HG03432 (cell line): ENCODE results near the gene GGACT.

ENCODE experiments used
- ATAC-seq: cut with Tn5 transposase; IDR thresholded peaks from one replicate; pipeline ENCODE4 v1.9.1; 2021; ENCODE audit warnings: mild to moderate bottlenecking, moderate library complexity; ENCODE audit not compliant: unreplicated experiment

GGACT gene

DNA sequence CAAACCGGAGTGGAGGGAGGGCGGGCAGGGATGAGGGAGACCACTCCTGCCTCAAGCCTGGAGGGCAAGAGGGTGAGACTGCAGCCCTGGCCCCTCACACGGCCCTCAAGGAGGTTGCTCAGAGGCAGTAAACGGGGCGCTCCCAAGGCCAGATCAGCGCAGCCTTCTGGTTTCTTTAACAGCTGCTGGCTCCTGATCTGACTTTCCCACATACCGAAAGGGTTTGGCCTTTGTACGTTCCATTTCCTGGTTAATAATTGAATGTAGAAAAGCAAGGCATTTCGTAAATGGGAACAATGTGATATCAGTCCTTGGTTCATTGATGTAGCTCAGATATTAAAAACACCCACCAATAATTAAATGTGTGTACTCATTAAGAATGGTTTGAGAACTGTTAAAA, 71.5 kb downstream of the GGACT start:
- no peak for ATAC-seq

DNA sequence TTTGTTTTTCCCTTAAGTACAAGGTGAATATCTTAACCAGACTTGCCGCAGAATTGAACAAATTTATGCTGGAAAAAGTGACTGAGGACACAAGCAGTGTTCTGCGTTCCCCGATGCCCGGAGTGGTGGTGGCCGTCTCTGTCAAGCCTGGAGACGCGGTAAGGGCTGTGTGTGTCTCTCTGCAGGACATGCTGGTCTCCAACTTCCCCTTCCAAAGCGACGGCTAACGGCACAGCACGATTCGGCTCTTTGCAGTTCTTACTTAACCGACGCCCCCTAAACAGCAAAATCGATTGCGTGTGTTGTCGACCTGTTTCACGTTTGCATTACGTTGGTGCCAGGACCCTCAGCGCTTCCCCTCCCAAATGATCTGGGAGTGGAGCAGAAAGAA, 73.2 kb downstream of the GGACT start:
- ATAC-seq: no peak

- peak; percentile 96 for ATAC-seq
Measured at GRCh38 chr13:100514788-100515409, 73.7 kb downstream of the GGACT start.

- no peak for ATAC-seq
Measured at GRCh38 chr13:100513987-100514670, 74.5 kb downstream of the GGACT start.

GRCh38 chr13:100513171-100513570, 75.4 kb downstream of the GGACT start:
- no peak for ATAC-seq

GRCh38 chr13:100512422-100512821, 76.2 kb downstream of the GGACT start:
- ATAC-seq: no peak

DNA sequence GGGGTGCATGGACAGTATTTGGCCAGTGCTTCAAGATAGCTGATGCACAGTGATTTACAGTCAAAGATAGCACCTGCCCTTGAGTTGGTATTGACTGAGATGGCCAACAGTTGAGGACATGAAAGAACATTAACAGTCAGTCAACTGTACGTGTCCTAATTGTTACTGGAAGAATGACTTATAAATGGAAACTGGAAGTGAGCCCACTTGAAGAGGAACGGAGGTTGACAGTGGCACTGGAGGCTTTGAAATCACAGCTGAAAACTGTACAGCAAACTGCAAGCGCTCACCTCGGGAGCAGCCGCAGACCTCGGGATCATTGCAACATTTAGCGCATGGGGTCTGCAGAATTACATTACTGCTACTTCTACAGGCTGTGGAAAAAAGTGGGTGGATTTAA, 77.1 kb downstream of the GGACT start:
- ATAC-seq: no peak

DNA sequence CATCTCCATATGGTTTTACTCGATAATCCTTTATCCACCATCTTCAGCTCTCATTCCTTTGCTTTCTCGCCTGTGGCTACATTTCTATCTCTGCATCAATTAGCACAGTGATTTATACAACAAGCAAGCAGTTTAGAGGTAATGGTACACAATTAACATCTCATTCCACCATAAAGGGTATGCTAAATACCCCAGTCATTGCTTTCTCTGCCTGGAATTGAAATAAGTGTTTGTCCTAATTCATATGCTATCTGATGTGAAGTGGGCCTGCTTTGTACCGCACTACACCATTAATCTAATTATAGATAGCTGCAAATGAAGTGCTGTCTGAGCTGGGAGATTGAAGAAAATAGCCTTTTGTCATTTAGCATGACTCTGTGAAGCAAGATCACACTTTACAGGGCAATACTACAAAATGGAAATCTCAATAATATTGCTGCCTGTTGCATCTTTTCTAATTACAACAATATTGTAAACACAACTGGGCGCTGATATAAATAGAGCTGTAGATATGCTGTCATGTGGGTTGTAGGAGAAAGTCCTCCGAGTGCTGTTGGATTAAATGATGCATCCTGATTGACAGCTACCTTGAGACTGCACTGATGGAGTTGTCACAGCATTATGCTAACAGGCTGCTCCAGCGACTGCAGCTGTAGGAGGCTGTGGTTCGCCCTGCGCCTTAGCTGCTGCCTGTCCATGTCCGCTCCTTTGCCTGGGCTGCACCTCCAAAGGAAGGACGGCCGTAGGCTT, 78.2 kb downstream of the GGACT start:
- ATAC-seq: no peak

DNA sequence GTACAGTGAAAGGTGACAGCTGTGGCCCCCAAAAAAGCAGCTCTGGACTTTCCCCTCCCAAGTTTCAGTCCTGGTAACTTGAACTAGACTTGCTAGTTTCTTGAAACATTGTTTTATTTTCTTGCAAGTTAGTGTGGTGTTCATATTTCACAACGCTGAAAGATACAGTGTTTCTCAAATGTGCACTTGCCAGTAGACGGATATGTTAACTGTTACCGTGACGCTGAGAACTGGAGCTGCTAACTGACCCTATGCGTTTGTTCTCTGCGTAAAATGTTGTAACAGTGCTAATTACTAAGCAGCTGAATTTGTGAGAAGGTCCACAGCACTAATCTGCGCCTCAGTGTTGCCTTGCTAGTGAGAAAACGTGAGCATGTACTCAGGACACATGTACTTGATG, 79.6 kb downstream of the GGACT start:
- ATAC-seq: no peak

- ATAC-seq: no peak
Measured at GRCh38 chr13:100508455-100508854, 80.1 kb downstream of the GGACT start.

DNA sequence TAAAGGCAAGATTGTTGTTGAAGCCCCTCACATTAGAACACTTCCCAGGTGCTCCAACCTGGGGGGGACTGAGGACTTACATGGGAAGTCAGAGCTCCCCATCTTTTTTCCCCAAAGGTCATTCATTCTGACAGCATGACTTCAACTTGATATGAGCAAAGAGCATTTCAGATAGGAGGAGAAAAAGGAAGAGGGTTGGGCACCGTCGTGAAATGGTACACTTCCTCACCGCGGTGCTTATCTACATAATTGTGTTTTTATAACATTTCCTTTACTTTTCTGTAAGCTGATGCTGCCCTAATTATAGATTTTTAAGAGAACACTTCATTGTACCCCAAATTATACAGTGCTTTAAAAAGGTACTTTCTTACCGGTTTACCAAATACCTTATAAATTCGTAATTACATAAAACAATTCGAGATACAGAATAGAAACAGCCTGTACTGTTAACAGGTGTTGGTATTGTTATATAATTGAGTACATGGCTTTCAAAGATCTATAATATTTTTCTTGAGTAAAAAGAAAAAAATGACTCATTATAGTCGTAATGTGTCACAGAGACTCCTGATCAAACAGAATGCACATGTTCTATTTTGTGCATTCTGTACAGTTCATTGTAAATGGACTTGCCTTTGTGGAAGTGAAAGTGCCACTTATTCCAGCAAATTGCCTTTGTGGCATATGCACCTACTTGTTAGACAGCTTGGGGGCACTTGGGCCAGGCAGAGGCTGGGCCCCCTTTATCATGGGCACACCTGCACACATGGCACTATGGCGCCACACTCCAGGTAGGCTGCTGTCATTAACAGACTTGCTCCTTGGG, 81.8 kb downstream of the GGACT start:
- peak; percentile 33 for ATAC-seq

GRCh38 chr13:100506154-100506553, 82.4 kb downstream of the GGACT start:
- ATAC-seq: peak; percentile 73

DNA sequence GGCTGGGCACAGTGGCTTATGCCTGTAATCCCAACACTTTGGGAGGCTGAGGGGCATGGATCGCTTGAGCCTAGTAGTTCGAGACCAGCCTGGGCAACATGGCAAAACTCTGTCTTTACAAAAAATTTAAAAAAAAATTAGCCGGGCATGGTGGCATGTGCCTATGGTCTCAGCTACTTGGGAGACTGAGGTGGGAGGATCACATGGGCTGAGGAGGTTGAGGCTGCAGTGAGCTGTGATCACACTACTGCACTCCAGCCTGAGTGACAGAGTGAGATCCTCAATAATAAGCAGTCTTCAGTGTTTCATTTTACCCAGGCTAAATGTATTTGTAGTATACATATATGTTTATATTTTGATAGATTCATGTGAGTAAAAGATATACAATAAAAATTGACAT, 85.0 kb downstream of the GGACT start:
- ATAC-seq: no peak

GRCh38 chr13:100502446-100502845, 86.1 kb downstream of the GGACT start:
- no peak for ATAC-seq

GRCh38 chr13:100497389-100497788, 91.2 kb downstream of the GGACT start:
- ATAC-seq: no peak

- no peak for ATAC-seq
Measured at GRCh38 chr13:100495455-100495854, 93.1 kb downstream of the GGACT start.

GRCh38 chr13:100493418-100493817, 95.2 kb downstream of the GGACT start:
- no peak for ATAC-seq

DNA sequence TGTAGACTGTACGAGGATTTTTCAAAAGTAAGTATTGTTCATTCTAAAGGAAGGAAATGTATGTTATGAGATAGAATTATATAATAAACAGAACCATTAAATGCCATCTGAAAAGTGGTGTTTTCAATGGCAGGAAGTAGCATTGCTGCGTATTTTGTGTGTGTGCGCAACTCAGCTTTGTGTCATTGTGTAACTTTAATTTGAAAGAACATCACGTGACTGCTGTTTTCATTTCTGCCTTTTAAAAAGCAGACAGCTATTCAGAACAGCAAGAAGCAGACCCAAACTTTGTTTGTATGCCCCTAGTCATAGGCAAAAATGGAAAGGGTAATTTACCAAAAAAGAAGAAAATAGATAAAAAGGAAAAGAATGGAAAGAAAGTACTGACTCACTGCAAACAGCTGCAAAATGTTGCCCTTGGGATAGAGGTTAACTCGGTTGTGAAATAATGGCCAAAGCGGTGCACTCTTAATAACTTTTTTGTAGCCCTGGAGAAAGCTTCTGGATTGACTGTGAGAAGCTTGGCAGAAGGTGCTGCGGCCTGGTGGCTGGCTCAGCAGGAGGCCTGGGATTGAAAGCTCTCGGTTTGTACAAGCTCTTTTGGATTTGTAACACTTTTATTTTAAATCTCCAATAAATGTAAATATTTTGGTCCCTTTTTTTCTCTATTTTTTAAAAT, 97.3 kb downstream of the GGACT start:
- no peak for ATAC-seq

DNA sequence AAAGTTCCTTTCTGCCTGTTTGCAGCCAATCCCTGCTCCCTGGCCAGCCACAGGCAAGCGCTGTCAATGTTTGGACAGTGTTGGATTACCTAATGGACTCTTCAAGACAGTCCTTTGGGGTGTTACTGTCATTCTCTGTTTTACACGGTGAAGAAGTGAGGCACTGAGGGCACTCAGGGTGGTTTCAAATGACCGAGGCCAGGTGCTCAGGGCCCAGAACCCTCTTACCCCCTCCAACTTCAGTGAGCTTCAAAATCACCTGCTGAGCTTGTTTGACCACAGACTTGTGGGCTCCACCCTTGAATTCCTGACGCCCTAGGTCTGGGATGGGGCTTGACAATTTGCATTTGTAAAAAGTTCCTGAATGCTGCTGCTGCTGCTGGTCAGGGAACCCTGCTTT, 97.9 kb downstream of the GGACT start:
- no peak for ATAC-seq

DNA sequence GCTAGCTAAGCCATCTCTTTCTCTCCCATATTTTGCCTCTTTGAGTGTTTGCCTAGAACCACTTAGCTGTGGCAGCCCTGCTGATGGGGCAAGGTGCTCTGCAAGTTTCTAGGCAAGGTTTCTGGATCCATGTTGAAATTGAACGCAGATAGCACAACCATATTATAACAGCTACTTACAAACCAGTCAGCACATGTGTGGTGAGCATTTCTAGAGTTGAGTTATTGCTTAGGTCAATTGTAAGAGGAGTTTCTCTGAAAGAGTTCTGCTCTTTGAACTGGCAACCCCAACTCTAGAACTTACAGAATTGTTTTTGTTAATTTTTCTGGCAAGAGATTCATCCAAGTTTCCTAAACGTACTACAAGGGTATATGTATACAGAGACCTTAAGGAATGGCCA, 103.3 kb downstream of the GGACT start:
- ATAC-seq: no peak

DNA sequence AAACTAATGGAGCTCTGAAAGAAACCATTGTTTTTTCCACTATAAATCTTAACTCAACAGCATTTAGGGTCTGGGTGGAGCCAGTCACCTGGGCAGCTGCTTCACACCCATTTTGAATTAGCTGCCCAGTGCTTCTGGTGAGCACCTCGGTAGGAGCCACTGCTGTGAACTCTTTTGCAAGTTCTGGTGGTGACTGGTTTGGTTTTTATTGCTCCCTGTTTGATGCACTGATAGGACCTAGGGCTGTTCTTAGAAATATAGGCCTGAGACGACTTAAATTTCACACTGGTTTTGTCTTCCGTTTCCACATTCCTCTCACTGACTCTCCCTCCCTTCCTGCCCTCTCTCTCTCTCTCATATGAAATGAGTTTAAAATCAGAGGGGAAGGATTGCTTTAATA, 103.9 kb downstream of the GGACT start:
- no peak for ATAC-seq
